GM19455 (cell line): ENCODE results near the gene ESYT1.
"Not testable (repeated sequence)": the region's sequence is repeated elsewhere in the genome, so short reads cannot be mapped to it uniquely, and the experiment has no call there.

ENCODE experiments used
- ATAC-seq: cut with Tn5 transposase; IDR thresholded peaks from one replicate; pipeline ENCODE4 v1.9.1; 2021; ENCODE audit not compliant: unreplicated experiment

ESYT1 gene

GRCh38 chr12:56154246-56154771 lies 26.2 kb downstream of the ESYT1 start:
- no peak for ATAC-seq

GRCh38 chr12:56154818-56155217 lies 26.8 kb downstream of the ESYT1 start:
- no peak for ATAC-seq

GRCh38 chr12:56155256-56155845 lies 27.3 kb downstream of the ESYT1 start:
- no peak for ATAC-seq

- not testable (repeated sequence) for ATAC-seq
Observed at GRCh38 chr12:56156464-56157200, 28.6 kb downstream of the ESYT1 start.

GRCh38 chr12:56157201-56158028 lies 29.3 kb downstream of the ESYT1 start:
- ATAC-seq, result no peak

- ATAC-seq, result peak; percentile 80
Observed at GRCh38 chr12:56158029-56158925, 30.2 kb downstream of the ESYT1 start, which contains the start of gene MYL6. Gene MYL6 (plus strand): TSS chr12:56158359. CDS start chr12:56158402, 43 bp downstream.

GRCh38 chr12:56158926-56159461 lies 30.9 kb downstream of the ESYT1 start:
- no peak for ATAC-seq

- ATAC-seq, result no peak
Observed at GRCh38 chr12:56159482-56160192, 31.6 kb downstream of the ESYT1 start.

GRCh38 chr12:56160193-56160763 lies 32.2 kb downstream of the ESYT1 start:
- no peak for ATAC-seq

- no peak for ATAC-seq
Observed at GRCh38 chr12:56160894-56161689, 33.0 kb downstream of the ESYT1 start.

GRCh38 chr12:56161690-56162351 lies 33.8 kb downstream of the ESYT1 start:
- ATAC-seq, result no peak

- ATAC-seq, result no peak
Observed at GRCh38 chr12:56162468-56163290, 34.6 kb downstream of the ESYT1 start.

GRCh38 chr12:56163533-56164344 lies 35.7 kb downstream of the ESYT1 start:
- no peak for ATAC-seq

- no peak for ATAC-seq
Observed at GRCh38 chr12:56164345-56164729, 36.3 kb downstream of the ESYT1 start.

GRCh38 chr12:56165369-56165768 lies 37.3 kb downstream of the ESYT1 start:
- ATAC-seq, result no peak

GRCh38 chr12:56169229-56169759 lies 41.2 kb downstream of the ESYT1 start:
- no peak for ATAC-seq
